Panc1 (cell line): ENCODE data around the gene PJA2. TPM values are rescaled to one million over a fixed set of nuclear protein-coding genes. Genes with fewer than 3 reads are reported as not detected.

Experiments used
- ATAC-seq: fragments of 200-7000 bp; cut with Tn5 transposase; 2 replicates; pipeline ENCODE4 v1.9.1; 2020; ENCODE audit warnings: mild to moderate bottlenecking, moderate library complexity
- BruUV-seq: library from RNA; stranded (reverse); fragments of 400-500 nt; replicated peaks from 2 replicates; lab custom pipeline; 2021; lab: Mats Ljungman, UMichigan
- CTCF ChIA-PET: fragments of 300-600 bp; sonication (Branson Sonifier 250); formaldehyde crosslinking; loops from one replicate; lab custom pipeline; 2022; ENCODE audit warnings: antibody characterized with exemption; lab: Charles Lee
- POLR2A ChIA-PET: fragments of 300-600 bp; sonication (Branson Sonifier 250); formaldehyde crosslinking; loops from one replicate; lab custom pipeline; 2022; ENCODE audit warnings: antibody characterized with exemption; lab: Charles Lee
- DNase-seq: peaks from one replicate; pipeline ENCODE4 v3.0.0-alpha.2; 2010; ENCODE audit warnings: low read depth, low spot score
- H3K27ac ChIP-seq: 2 replicates; pipeline ENCODE4 v1.5.1; 2011; ENCODE audit warnings: mild to moderate bottlenecking, low read length, inconsistent platforms
- H3K27me3 ChIP-seq: fragments of 200-500 bp; sonication (Bioruptor generic); 2 replicates; pipeline ENCODE4 v1.6.0; 2014; ENCODE audit warnings: low read length, inconsistent platforms; ENCODE audit not compliant: control insufficient read depth, insufficient read depth
- H3K36me3 ChIP-seq: fragments of 200-500 bp; sonication (Bioruptor generic); 2 replicates; pipeline ENCODE4 v1.5.1; 2014; ENCODE audit warnings: inconsistent platforms, mild to moderate bottlenecking, low read length, moderate library complexity; ENCODE audit not compliant: control insufficient read depth, insufficient read depth
- H3K4me1 ChIP-seq: 2 replicates; pipeline ENCODE4 v1.5.1; 2011; ENCODE audit warnings: inconsistent platforms, mild to moderate bottlenecking, low read length, moderate library complexity; ENCODE audit not compliant: control insufficient read depth, insufficient read depth
- H3K4me3 ChIP-seq, 2 experiments: 2 replicates each; pipeline ENCODE4 v1.5.1; 2011 to 2012; ENCODE audit warnings: low read depth in 2 of 2, low read length in 2 of 2, mild to moderate bottlenecking in 2 of 2, inconsistent platforms in 1 of 2, moderate library complexity in 1 of 2
- H3K9me3 ChIP-seq: fragments of 200-500 bp; sonication (Bioruptor generic); 2 replicates; pipeline ENCODE4 v1.5.1; 2014; ENCODE audit warnings: low read depth, mild to moderate bottlenecking, inconsistent platforms, low read length, moderate library complexity; ENCODE audit not compliant: control insufficient read depth, insufficient read depth
- POLR2AphosphoS5 ChIP-seq: IDR thresholded peaks from 2 replicates; pipeline ENCODE4 v1.6.1; 2012; ENCODE audit warnings: mild to moderate bottlenecking, low read depth, low read length, moderate library complexity
- SIN3A ChIP-seq: IDR thresholded peaks from 2 replicates; pipeline ENCODE4 v1.6.1; 2012; ENCODE audit warnings: low read depth, mild to moderate bottlenecking, low read length, moderate library complexity, borderline replicate concordance; ENCODE audit not compliant: insufficient read depth
- TCF7L2 ChIP-seq: IDR thresholded peaks from 2 replicates; pipeline ENCODE4 v1.6.1; 2011; ENCODE audit warnings: mild to moderate bottlenecking, low read depth, low read length, inconsistent platforms
- in situ Hi-C: cut with HindIII; loops from 2 replicates; pipeline ENCODE4 v1.10.0; 2016; ENCODE audit warnings: low sequenced_read_pairs, low pct_unique_long_range_greater_than_20kb
- intact Hi-C: fragments of 100-400 bp; cut with micrococcal nuclease; formaldehyde crosslinking; loops from one replicate; pipeline ENCODE4 v1.10.0; 2022; ENCODE audit not compliant: unreplicated experiment
- total RNA-seq: library from RNA; stranded (reverse); gene quantifications from one replicate; pipeline ENCODE4 v1.2.1, GENCODE V29; 2021; ENCODE audit not compliant: unreplicated experiment
- TF ChIP-seq, protein P1 (sequence below), 2 experiments: IDR thresholded peaks; 2 replicates each; pipeline ENCODE4 v1.6.1; 2011 to 2012; ENCODE audit warnings: low read depth in 2 of 2, control low read depth in 1 of 2, low read length in 1 of 2, mild to moderate bottlenecking in 1 of 2, moderate library complexity in 1 of 2; ENCODE audit not compliant: insufficient read depth in 1 of 2
- TF ChIP-seq, protein P2 (sequence below): fragments of 450-650 bp; IDR thresholded peaks from 2 replicates; pipeline ENCODE4 v1.5.1; 2017; ENCODE audit warnings: mild to moderate bottlenecking

Gene PJA2
- total RNA-seq, 1 experiment from 2014 or later, result 33.6 TPM

DNA sequence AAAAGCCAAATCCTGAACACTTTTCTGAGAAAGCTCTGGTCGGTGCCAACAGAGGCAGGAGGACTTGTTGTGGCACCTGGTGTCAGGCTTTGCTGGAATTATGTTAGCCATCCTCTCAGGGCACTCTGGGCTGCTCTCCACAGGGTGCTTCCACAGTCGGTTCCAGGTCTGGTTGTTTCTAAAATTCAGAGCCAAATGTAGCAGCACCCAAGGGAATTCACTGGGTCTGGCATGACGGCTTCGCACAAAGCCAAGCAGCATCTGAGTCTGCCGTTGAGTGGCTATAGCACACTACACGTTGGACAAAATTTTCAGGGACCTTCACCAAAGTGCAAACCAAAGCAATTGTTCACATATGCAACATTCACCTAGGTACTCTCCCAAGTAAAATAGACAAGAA lies 110.2 kb downstream of the PJA2 start:
- H3K4me3 ChIP-seq, result no peak overlapping the region
- H3K4me1 ChIP-seq, result no peaks in the 10 kb centered on the region
- no peaks in the 10 kb centered on the region for H3K36me3 ChIP-seq
- POLR2A ChIA-PET, result no interaction called here
- ATAC-seq, result no peak
- H3K9me3 ChIP-seq, result no peaks in the 10 kb centered on the region
- no TSS peak for BruUV-seq
- H3K27ac ChIP-seq, result no peak overlapping the region
- DNase-seq, result no peak
- in situ Hi-C loops, result no loop called here
- H3K27me3 ChIP-seq, result peaks cover 5% of the 10 kb centered on the region
- TF ChIP-seq TCF7L2 (no peak), POLR2AphosphoS5 (no peak), SIN3A (no peak)
- TF ChIP-seq, protein P1, sequence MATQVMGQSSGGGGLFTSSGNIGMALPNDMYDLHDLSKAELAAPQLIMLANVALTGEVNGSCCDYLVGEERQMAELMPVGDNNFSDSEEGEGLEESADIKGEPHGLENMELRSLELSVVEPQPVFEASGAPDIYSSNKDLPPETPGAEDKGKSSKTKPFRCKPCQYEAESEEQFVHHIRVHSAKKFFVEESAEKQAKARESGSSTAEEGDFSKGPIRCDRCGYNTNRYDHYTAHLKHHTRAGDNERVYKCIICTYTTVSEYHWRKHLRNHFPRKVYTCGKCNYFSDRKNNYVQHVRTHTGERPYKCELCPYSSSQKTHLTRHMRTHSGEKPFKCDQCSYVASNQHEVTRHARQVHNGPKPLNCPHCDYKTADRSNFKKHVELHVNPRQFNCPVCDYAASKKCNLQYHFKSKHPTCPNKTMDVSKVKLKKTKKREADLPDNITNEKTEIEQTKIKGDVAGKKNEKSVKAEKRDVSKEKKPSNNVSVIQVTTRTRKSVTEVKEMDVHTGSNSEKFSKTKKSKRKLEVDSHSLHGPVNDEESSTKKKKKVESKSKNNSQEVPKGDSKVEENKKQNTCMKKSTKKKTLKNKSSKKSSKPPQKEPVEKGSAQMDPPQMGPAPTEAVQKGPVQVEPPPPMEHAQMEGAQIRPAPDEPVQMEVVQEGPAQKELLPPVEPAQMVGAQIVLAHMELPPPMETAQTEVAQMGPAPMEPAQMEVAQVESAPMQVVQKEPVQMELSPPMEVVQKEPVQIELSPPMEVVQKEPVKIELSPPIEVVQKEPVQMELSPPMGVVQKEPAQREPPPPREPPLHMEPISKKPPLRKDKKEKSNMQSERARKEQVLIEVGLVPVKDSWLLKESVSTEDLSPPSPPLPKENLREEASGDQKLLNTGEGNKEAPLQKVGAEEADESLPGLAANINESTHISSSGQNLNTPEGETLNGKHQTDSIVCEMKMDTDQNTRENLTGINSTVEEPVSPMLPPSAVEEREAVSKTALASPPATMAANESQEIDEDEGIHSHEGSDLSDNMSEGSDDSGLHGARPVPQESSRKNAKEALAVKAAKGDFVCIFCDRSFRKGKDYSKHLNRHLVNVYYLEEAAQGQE (IDR thresholded peaks at IDR 0.05; ENCODE audit: insufficient read depth in 1 of 2, low read depth in 2 of 2, low read length in 1 of 2), result no peak
- TF ChIP-seq, protein P2, sequence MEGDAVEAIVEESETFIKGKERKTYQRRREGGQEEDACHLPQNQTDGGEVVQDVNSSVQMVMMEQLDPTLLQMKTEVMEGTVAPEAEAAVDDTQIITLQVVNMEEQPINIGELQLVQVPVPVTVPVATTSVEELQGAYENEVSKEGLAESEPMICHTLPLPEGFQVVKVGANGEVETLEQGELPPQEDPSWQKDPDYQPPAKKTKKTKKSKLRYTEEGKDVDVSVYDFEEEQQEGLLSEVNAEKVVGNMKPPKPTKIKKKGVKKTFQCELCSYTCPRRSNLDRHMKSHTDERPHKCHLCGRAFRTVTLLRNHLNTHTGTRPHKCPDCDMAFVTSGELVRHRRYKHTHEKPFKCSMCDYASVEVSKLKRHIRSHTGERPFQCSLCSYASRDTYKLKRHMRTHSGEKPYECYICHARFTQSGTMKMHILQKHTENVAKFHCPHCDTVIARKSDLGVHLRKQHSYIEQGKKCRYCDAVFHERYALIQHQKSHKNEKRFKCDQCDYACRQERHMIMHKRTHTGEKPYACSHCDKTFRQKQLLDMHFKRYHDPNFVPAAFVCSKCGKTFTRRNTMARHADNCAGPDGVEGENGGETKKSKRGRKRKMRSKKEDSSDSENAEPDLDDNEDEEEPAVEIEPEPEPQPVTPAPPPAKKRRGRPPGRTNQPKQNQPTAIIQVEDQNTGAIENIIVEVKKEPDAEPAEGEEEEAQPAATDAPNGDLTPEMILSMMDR, result no peak
- intact Hi-C loops, result no loop called here
- CTCF ChIA-PET, result no interaction called here

DNA sequence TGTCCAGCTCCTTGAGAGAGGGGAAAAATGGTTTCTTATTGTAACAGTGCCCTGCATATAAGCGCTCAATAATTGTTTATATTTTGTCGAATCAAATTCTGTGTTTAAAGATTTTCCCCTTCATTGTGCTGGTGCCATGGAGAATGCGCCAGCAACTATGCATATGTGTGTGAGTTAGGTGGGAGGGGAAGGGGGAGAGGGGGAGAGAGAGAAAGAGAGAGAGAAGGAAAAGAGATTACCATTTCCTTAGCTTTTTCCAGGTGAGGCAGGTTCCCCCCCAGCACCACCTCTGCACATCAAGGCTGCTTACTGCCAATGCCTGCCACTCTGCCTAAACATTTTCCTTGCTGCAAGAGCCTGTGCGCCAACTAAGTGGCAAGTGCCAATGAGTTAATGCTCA lies 111.0 kb downstream of the PJA2 start:
- POLR2A ChIA-PET, result no interaction called here
- Histone ChIP-seq H3K27me3 (peaks cover 2% of the 10 kb centered on the region), H3K9me3 (no peaks in the 10 kb centered on the region), H3K4me1 (no peaks in the 10 kb centered on the region), H3K4me3 (no peak overlapping the region), H3K27ac (no peak overlapping the region), H3K36me3 (no peaks in the 10 kb centered on the region)
- BruUV-seq, result no TSS peak
- DNase-seq (no peak), ATAC-seq (no peak)
- in situ Hi-C loops (no loop called here), intact Hi-C loops (no loop called here)
- CTCF ChIA-PET, result no interaction called here
- TF ChIP-seq, protein P2, result no peak
- no peak for TF ChIP-seq POLR2AphosphoS5
- TF ChIP-seq SIN3A, result no peak
- TF ChIP-seq, protein P1 (IDR thresholded peaks at IDR 0.05; ENCODE audit: insufficient read depth in 1 of 2, low read depth in 2 of 2, low read length in 1 of 2), result no peak
- TF ChIP-seq TCF7L2, result no peak
